HuH-7 (cell line): ENCODE data around the gene NAGK.

ENCODE experiments used
- DNase-seq: peaks from one replicate; pipeline ENCODE4 v3.0.0; 2011; ENCODE audit warnings: low spot score

The NAGK gene

GRCh38 chr2:71108091-71108490 is 39.6 kb downstream of the NAGK start:
- DNase-seq, result no peak

GRCh38 chr2:71113843-71114242 is 45.4 kb downstream of the NAGK start:
- DNase-seq, result no peak

GRCh38 chr2:71117063-71117462 is 48.6 kb downstream of the NAGK start:
- DNase-seq, result no peak

GRCh38 chr2:71120195-71120594 is 51.7 kb downstream of the NAGK start:
- no peak for DNase-seq

GRCh38 chr2:71121479-71121878 is 53.0 kb downstream of the NAGK start:
- no peak for DNase-seq

GRCh38 chr2:71122387-71123298 is 54.2 kb downstream of the NAGK start:
- no peak for DNase-seq

GRCh38 chr2:71125506-71126294 is 57.3 kb downstream of the NAGK start:
- DNase-seq, result no peak

- DNase-seq, result no peak
Measured at GRCh38 chr2:71126957-71127356, 58.5 kb downstream of the NAGK start.
